ENCODE data around the gene DNAJA3.

DNA sequence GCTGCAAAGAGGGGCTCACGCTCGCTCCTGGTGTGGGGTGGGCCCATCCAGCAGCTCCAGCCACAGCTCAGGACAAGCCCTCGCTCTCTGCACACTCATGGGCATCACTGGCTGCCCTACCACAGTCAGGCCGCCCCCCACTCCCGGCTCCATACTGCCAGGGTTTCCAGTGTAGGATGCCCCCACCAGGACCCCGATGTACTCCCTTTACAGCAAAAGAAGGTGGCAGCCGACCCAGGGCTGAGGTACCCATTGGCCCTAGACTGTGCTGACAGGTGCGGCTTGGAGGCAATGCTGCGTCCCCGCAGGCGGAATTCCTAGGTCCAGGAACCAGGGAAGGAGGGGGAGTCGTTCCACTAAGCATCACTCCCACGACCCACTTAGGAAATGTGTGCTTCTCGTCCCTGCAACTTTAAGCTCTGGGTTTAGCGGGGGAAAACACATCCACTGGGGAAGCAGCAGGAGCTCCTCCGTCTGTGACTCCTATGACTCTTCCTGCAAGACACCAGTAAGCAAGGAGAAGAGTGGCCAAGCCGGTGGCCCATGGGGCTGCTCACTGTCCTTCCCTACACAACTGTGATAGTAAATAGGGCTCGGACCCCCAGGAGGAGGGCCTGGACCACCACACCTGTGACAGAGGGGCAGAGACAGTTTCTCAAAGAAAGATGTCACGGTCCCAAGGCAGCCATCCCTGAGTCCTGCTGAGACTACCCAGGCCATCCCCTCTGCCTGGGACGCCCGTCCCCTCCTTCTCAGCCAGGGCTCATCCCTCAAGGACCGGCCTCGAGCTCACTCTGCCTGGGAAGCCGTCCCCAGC is 22.3 kb upstream of the DNAJA3 start:
- TF ChIP-seq YY1 (IDR thresholded peaks at IDR 0.05; ENCODE audit: insufficient read depth, insufficient read length) (no peak), ZNF274 (IDR thresholded peaks at IDR 0.05; ENCODE audit: low read depth, low read length) (no peak), SUZ12 (IDR thresholded peaks at IDR 0.05; ENCODE audit: extremely low read depth, insufficient read depth, insufficient read length) (no peak)

Data from NT2/D1 (cell line).